GM23338 (cell line): ENCODE measurements around the gene LYPD4. TPM values are rescaled to one million over a fixed set of nuclear protein-coding genes. Genes with fewer than 3 reads are reported as not detected.

Experiments used
- ATAC-seq: fragments of 200-7000 bp; cut with Tn5 transposase; 3 replicates; pipeline ENCODE4 v1.9.1; 2020
- DNase-seq: peaks from one replicate; pipeline ENCODE4 v3.0.0-alpha.2; 2015; ENCODE audit warnings: low spot score
- H2AFZ ChIP-seq: fragments of 200-600 bp; sonication (generic); 2 replicates; pipeline ENCODE4 v1.8.0; 2016; ENCODE audit warnings: antibody characterized with exemption, mild to moderate bottlenecking, moderate library complexity
- H3F3A ChIP-seq: fragments of 200-600 bp; sonication (generic); replicated peaks from 2 replicates; pipeline ENCODE4 v1.8.0; 2017; ENCODE audit warnings: antibody characterized with exemption, mixed run types, low read depth
- H3K27ac ChIP-seq: fragments of 200-600 bp; sonication (generic); 2 replicates; pipeline ENCODE4 v1.6.1; 2016; ENCODE audit warnings: low read depth
- H3K27me3 ChIP-seq: fragments of 200-600 bp; sonication (generic); 2 replicates; pipeline ENCODE4 v1.8.0; 2016; ENCODE audit warnings: mild to moderate bottlenecking, mixed run types, moderate library complexity; ENCODE audit not compliant: insufficient read depth
- H3K36me3 ChIP-seq: fragments of 200-600 bp; sonication (generic); 2 replicates; pipeline ENCODE4 v1.8.0; 2016; ENCODE audit warnings: mild to moderate bottlenecking; ENCODE audit not compliant: insufficient read depth
- H3K4me1 ChIP-seq: fragments of 200-600 bp; sonication (generic); 2 replicates; pipeline ENCODE4 v1.8.0; 2016; ENCODE audit warnings: mild to moderate bottlenecking, moderate library complexity; ENCODE audit not compliant: insufficient read depth
- H3K4me2 ChIP-seq: fragments of 200-600 bp; sonication (generic); 2 replicates; pipeline ENCODE4 v1.7.1; 2017; ENCODE audit warnings: mixed run types
- H3K4me3 ChIP-seq: fragments of 200-600 bp; sonication (generic); 2 replicates; pipeline ENCODE4 v1.6.1; 2016; ENCODE audit warnings: mixed run types
- H3K79me2 ChIP-seq: fragments of 200-600 bp; sonication (generic); replicated peaks from 2 replicates; pipeline ENCODE4 v1.8.0; 2017; ENCODE audit warnings: mild to moderate bottlenecking; ENCODE audit not compliant: insufficient read depth
- H3K9me2 ChIP-seq: fragments of 200-600 bp; sonication (generic); 2 replicates; pipeline ENCODE4 v1.8.0; 2017; ENCODE audit not compliant: insufficient read depth
- H4K20me1 ChIP-seq: fragments of 200-600 bp; sonication (generic); replicated peaks from 2 replicates; pipeline ENCODE4 v1.8.0; 2017; ENCODE audit warnings: mild to moderate bottlenecking; ENCODE audit not compliant: insufficient read depth
- H3K27ac Mint-ChIP-seq: 2 replicates; pipeline ENCODE4 v1.8.0; 2020; ENCODE audit warnings: inconsistent platforms, mild to moderate bottlenecking, moderate library complexity, mixed read lengths
- H3K27me3 Mint-ChIP-seq: 3 replicates; pipeline ENCODE4 v1.8.0; 2022; ENCODE audit warnings: low read depth, mild to moderate bottlenecking, moderate library complexity, mixed read lengths, inconsistent platforms; ENCODE audit not compliant: insufficient read depth, poor library complexity
- H3K36me3 Mint-ChIP-seq: 3 replicates; pipeline ENCODE4 v1.8.0; 2021; ENCODE audit warnings: low read depth, mild to moderate bottlenecking, inconsistent platforms, moderate library complexity, mixed read lengths
- H3K4me1 Mint-ChIP-seq: 3 replicates; pipeline ENCODE4 v1.8.0; 2020; ENCODE audit warnings: mild to moderate bottlenecking, inconsistent platforms, mixed read lengths
- H3K4me3 Mint-ChIP-seq: 3 replicates; pipeline ENCODE4 v1.8.0; 2021; ENCODE audit warnings: moderate library complexity, mild to moderate bottlenecking, inconsistent platforms, mixed read lengths
- H3K9me3 Mint-ChIP-seq: 3 replicates; pipeline ENCODE4 v1.8.0; 2020; ENCODE audit warnings: moderate library complexity, mild to moderate bottlenecking, inconsistent platforms, mixed read lengths
- CREB1 ChIP-seq: fragments of 250-450 bp; sonication (Bioruptor Pico); IDR thresholded peaks from 2 replicates; pipeline ENCODE4 v1.5.0; 2020; ENCODE audit warnings: low read depth, mild to moderate bottlenecking, moderate library complexity
- JUNB ChIP-seq: IDR thresholded peaks from one replicate; pipeline ENCODE4 v1.6.1; 2016; ENCODE audit warnings: antibody characterized with exemption; ENCODE audit not compliant: unreplicated experiment
- NANOG ChIP-seq: IDR thresholded peaks from 2 replicates; pipeline ENCODE4 v1.6.1; 2016; ENCODE audit warnings: antibody characterized with exemption, borderline replicate concordance
- POLR2AphosphoS5 ChIP-seq: IDR thresholded peaks from 2 replicates; pipeline ENCODE4 v1.6.1; 2016; ENCODE audit warnings: antibody characterized with exemption, low read depth
- ZNF114 ChIP-seq: fragments of 250-450 bp; sonication (Bioruptor Pico); IDR thresholded peaks from 2 replicates; pipeline ENCODE4 v1.5.0; 2020; ENCODE audit warnings: mild to moderate bottlenecking, moderate library complexity
- polyA plus RNA-seq: library from polyadenylated mRNA; unstranded; fragments of >200 nt; fragmentation: Nextera tagmentation; extraction: Ambion mirVana; gene quantifications from 2 replicates; pipeline ENCODE4 v1.2.1, GENCODE V29; 2016
- total RNA-seq: library from RNA; depleted of rRNA; stranded (reverse); fragments of >200 nt; shearing (Covaris generic); gene quantifications from 2 replicates; pipeline ENCODE4 v1.2.3, GENCODE V29; 2014
- TF ChIP-seq, protein P1 (sequence below): IDR thresholded peaks from one replicate; pipeline ENCODE4 v1.6.1; 2018; ENCODE audit warnings: antibody characterized with exemption; ENCODE audit not compliant: unreplicated experiment
- TF ChIP-seq, protein P2 (sequence below): fragments of 250-450 bp; sonication (Bioruptor Pico); IDR thresholded peaks from 2 replicates; pipeline ENCODE4 v1.5.0; 2020; ENCODE audit warnings: mild to moderate bottlenecking, moderate library complexity

The LYPD4 gene
- total and polyA plus RNA-seq, 2 experiments from 2014 or later: not detected

DNA sequence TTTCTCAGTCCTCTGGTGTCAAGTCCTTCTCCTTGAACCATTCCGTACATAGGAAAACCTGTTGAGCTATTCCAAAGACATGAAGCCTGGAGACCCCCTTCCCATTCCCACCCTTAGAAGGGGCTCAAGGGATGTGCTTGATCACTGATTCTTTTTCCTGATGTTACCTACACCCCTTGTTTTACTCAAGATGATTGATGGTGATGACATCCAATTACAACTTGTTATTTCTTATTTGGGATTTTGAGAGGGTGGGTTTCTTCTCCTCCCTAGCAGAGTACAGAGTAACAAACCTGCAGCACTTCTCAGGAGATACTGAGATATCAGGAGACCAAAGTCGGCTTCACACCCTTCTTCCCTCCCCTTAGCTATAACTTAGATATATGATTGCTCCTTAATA, 8.9 kb upstream of the LYPD4 start:
- Histone ChIP-seq H3K4me2 (no peak overlapping the region), H3K79me2 (no peaks in the 10 kb centered on the region), H3K27ac (no peak overlapping the region), H3K4me1 (peaks cover 12% of the 10 kb centered on the region; the same call in 1 of the 2 replicates), H3K36me3 (no peaks in the 10 kb centered on the region), H4K20me1 (no peaks in the 10 kb centered on the region), H2AFZ (no peak overlapping the region), H3K27me3 (no peaks in the 10 kb centered on the region), H3K9me2 (no peaks in the 10 kb centered on the region), H3F3A (no peaks in the 10 kb centered on the region), H3K4me3 (no peak overlapping the region)
- TF ChIP-seq, protein P1, sequence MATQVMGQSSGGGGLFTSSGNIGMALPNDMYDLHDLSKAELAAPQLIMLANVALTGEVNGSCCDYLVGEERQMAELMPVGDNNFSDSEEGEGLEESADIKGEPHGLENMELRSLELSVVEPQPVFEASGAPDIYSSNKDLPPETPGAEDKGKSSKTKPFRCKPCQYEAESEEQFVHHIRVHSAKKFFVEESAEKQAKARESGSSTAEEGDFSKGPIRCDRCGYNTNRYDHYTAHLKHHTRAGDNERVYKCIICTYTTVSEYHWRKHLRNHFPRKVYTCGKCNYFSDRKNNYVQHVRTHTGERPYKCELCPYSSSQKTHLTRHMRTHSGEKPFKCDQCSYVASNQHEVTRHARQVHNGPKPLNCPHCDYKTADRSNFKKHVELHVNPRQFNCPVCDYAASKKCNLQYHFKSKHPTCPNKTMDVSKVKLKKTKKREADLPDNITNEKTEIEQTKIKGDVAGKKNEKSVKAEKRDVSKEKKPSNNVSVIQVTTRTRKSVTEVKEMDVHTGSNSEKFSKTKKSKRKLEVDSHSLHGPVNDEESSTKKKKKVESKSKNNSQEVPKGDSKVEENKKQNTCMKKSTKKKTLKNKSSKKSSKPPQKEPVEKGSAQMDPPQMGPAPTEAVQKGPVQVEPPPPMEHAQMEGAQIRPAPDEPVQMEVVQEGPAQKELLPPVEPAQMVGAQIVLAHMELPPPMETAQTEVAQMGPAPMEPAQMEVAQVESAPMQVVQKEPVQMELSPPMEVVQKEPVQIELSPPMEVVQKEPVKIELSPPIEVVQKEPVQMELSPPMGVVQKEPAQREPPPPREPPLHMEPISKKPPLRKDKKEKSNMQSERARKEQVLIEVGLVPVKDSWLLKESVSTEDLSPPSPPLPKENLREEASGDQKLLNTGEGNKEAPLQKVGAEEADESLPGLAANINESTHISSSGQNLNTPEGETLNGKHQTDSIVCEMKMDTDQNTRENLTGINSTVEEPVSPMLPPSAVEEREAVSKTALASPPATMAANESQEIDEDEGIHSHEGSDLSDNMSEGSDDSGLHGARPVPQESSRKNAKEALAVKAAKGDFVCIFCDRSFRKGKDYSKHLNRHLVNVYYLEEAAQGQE: no peak
- TF ChIP-seq CREB1 (CRISPR knock-in tag) (no peak), POLR2AphosphoS5 (no peak), ZNF114 (CRISPR knock-in tag) (no peak)
- Mint-ChIP-seq H3K27ac (no peak overlapping the region), H3K4me3 (no peak overlapping the region), H3K4me1 (peaks cover 12% of the 10 kb centered on the region), H3K27me3 (peaks cover 10% of the 10 kb centered on the region), H3K9me3 (no peaks in the 10 kb centered on the region), H3K36me3 (no peaks in the 10 kb centered on the region)
- ATAC-seq (no peak), DNase-seq (no peak)

DNA sequence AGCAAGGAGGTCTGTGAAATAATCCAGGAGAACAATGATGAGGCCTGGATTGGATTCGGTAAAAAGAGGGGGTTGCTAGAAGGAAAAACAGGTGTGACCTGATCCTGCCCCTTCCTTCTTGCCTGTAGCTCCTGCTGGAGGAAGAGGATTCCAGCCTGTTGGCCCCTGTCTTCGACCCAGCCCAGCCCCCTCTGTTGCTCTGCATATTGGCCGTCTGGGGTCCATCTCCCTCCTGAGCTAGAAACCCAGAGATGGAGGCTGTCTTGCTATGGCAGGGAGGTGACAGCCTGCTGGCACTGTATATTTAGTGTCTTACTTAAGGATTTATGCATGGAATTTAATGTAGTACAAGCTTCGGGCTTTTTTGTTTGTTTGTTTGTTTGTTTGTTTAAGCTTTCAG, 7.0 kb upstream of the LYPD4 start:
- Histone ChIP-seq H3K4me3 (no peak overlapping the region), H3K79me2 (no peaks in the 10 kb centered on the region), H3K9me2 (no peaks in the 10 kb centered on the region), H3K36me3 (no peaks in the 10 kb centered on the region), H4K20me1 (no peaks in the 10 kb centered on the region), H3K27me3 (no peaks in the 10 kb centered on the region), H3K4me2 (peak overlapping the region; percentile 60), H2AFZ (peak overlapping the region; percentile 69), H3K27ac (no peak overlapping the region), H3F3A (no peaks in the 10 kb centered on the region), H3K4me1 (peaks cover 12% of the 10 kb centered on the region; the same call in 1 of the 2 replicates)
- Mint-ChIP-seq H3K4me3 (no peak overlapping the region), H3K4me1 (peaks cover 12% of the 10 kb centered on the region), H3K9me3 (no peaks in the 10 kb centered on the region), H3K27me3 (peaks cover 11% of the 10 kb centered on the region), H3K36me3 (no peaks in the 10 kb centered on the region), H3K27ac (no peak overlapping the region)
- ATAC-seq: peak; percentile 79
- TF ChIP-seq NANOG (no peak), POLR2AphosphoS5 (no peak), JUNB (no peak)
- TF ChIP-seq, protein P2, sequence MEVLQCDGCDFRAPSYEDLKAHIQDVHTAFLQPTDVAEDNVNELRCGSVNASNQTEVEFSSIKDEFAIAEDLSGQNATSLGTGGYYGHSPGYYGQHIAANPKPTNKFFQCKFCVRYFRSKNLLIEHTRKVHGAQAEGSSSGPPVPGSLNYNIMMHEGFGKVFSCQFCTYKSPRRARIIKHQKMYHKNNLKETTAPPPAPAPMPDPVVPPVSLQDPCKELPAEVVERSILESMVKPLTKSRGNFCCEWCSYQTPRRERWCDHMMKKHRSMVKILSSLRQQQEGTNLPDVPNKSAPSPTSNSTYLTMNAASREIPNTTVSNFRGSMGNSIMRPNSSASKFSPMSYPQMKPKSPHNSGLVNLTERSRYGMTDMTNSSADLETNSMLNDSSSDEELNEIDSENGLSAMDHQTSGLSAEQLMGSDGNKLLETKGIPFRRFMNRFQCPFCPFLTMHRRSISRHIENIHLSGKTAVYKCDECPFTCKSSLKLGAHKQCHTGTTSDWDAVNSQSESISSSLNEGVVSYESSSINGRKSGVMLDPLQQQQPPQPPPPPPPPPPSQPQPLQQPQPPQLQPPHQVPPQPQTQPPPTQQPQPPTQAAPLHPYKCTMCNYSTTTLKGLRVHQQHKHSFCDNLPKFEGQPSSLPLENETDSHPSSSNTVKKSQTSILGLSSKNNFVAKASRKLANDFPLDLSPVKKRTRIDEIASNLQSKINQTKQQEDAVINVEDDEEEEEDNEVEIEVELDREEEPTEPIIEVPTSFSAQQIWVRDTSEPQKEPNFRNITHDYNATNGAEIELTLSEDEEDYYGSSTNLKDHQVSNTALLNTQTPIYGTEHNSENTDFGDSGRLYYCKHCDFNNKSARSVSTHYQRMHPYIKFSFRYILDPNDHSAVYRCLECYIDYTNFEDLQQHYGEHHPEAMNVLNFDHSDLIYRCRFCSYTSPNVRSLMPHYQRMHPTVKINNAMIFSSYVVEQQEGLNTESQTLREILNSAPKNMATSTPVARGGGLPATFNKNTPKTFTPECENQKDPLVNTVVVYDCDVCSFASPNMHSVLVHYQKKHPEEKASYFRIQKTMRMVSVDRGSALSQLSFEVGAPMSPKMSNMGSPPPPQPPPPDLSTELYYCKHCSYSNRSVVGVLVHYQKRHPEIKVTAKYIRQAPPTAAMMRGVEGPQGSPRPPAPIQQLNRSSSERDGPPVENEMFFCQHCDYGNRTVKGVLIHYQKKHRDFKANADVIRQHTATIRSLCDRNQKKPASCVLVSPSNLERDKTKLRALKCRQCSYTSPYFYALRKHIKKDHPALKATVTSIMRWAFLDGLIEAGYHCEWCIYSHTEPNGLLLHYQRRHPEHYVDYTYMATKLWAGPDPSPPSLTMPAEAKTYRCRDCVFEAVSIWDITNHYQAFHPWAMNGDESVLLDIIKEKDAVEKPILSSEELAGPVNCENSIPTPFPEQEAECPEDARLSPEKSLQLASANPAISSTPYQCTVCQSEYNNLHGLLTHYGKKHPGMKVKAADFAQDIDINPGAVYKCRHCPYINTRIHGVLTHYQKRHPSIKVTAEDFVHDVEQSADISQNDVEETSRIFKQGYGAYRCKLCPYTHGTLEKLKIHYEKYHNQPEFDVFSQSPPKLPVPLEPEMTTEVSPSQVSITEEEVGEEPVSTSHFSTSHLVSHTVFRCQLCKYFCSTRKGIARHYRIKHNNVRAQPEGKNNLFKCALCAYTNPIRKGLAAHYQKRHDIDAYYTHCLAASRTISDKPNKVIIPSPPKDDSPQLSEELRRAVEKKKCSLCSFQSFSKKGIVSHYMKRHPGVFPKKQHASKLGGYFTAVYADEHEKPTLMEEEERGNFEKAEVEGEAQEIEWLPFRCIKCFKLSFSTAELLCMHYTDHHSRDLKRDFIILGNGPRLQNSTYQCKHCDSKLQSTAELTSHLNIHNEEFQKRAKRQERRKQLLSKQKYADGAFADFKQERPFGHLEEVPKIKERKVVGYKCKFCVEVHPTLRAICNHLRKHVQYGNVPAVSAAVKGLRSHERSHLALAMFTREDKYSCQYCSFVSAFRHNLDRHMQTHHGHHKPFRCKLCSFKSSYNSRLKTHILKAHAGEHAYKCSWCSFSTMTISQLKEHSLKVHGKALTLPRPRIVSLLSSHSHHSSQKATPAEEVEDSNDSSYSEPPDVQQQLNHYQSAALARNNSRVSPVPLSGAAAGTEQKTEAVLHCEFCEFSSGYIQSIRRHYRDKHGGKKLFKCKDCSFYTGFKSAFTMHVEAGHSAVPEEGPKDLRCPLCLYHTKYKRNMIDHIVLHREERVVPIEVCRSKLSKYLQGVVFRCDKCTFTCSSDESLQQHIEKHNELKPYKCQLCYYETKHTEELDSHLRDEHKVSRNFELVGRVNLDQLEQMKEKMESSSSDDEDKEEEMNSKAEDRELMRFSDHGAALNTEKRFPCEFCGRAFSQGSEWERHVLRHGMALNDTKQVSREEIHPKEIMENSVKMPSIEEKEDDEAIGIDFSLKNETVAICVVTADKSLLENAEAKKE (CRISPR knock-in tag): no peak
- DNase-seq: peak; percentile 45
